Prostate gland (tissue), 2 donors: Measurements from ENCODE around the gene PIK3R2.

Experiments used
- POLR2AphosphoS5 ChIP-seq: sonication (generic); formaldehyde crosslinking; IDR thresholded peaks from one replicate; pipeline ENCODE4 v1.6.1; 2017; ENCODE audit warnings: antibody characterized with exemption
- TF ChIP-seq, protein P1 (sequence below), 4 experiments: fragments of 200-600 bp in 2 of 4; fragments of 450-650 bp in 2 of 4; sonication (generic) in 2 of 4; IDR thresholded peaks; 1 replicate in 3 of 4; 2 replicates in 1 of 4; pipeline ENCODE4 v1.5.1; 2016 to 2019; ENCODE audit warnings: antibody characterized with exemption in 4 of 4, mild to moderate bottlenecking in 2 of 4, moderate library complexity in 2 of 4

DNA sequence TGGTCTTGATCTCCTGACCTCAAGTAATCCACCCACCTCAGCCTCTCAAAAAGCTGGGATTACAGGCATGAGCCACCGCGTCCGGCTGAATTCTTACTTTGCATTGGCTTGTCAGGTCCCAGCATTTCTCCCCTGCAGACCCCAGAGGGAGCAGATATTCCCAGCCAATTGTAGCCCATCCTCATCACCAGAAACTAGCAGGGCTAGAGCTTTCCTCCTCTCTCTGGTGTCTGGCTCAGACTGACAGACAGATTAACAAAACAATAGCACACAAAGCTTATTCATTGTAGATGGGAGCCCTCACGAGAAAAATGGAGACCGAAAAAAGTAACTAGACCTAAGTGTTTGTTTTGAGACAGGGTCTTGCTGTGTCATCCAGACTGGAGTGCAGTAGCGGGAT is 32.6 kb downstream of the PIK3R2 start:
- TF ChIP-seq, protein P1, sequence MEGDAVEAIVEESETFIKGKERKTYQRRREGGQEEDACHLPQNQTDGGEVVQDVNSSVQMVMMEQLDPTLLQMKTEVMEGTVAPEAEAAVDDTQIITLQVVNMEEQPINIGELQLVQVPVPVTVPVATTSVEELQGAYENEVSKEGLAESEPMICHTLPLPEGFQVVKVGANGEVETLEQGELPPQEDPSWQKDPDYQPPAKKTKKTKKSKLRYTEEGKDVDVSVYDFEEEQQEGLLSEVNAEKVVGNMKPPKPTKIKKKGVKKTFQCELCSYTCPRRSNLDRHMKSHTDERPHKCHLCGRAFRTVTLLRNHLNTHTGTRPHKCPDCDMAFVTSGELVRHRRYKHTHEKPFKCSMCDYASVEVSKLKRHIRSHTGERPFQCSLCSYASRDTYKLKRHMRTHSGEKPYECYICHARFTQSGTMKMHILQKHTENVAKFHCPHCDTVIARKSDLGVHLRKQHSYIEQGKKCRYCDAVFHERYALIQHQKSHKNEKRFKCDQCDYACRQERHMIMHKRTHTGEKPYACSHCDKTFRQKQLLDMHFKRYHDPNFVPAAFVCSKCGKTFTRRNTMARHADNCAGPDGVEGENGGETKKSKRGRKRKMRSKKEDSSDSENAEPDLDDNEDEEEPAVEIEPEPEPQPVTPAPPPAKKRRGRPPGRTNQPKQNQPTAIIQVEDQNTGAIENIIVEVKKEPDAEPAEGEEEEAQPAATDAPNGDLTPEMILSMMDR (IDR thresholded peaks at IDR 0.05) = no peak
- TF ChIP-seq POLR2AphosphoS5 = no peak
